ENCODE data around the gene ADA.

- TF ChIP-seq, protein P1, sequence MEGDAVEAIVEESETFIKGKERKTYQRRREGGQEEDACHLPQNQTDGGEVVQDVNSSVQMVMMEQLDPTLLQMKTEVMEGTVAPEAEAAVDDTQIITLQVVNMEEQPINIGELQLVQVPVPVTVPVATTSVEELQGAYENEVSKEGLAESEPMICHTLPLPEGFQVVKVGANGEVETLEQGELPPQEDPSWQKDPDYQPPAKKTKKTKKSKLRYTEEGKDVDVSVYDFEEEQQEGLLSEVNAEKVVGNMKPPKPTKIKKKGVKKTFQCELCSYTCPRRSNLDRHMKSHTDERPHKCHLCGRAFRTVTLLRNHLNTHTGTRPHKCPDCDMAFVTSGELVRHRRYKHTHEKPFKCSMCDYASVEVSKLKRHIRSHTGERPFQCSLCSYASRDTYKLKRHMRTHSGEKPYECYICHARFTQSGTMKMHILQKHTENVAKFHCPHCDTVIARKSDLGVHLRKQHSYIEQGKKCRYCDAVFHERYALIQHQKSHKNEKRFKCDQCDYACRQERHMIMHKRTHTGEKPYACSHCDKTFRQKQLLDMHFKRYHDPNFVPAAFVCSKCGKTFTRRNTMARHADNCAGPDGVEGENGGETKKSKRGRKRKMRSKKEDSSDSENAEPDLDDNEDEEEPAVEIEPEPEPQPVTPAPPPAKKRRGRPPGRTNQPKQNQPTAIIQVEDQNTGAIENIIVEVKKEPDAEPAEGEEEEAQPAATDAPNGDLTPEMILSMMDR (IDR thresholded peaks at IDR 0.05): no peak
- TF ChIP-seq POLR2A (IDR thresholded peaks at IDR 0.05): no peak
Measured at GRCh38 chr20:44573501-44573869, 78.0 kb downstream of the ADA start.
